ENCODE data around the gene PKN1.
"Not testable (repeated sequence)": the region's sequence is repeated elsewhere in the genome, so short reads cannot be mapped to it uniquely, and the experiment has no call there.

The PKN1 gene

DNA sequence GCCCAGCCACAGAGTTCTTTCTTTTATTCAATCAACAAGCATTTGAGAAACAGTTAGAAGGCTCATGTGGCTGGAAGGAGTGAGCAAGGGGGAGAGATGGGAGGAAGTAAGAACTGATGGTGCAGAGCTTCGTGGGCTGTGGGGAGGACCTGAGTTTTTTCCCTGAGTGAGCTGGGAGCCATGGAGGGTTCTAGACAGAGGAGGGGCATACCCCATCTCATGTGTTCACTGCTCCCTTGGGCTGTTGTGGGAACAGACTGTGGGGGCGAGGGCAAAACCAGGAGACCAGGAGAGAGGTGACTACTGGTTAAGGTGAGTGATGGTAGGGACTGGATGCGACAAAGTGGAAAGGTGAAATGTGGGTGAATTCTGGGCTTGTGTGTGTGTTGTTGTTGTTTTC, 2.4 kb upstream of the PKN1 start:
- DNase-seq: no peak

DNA sequence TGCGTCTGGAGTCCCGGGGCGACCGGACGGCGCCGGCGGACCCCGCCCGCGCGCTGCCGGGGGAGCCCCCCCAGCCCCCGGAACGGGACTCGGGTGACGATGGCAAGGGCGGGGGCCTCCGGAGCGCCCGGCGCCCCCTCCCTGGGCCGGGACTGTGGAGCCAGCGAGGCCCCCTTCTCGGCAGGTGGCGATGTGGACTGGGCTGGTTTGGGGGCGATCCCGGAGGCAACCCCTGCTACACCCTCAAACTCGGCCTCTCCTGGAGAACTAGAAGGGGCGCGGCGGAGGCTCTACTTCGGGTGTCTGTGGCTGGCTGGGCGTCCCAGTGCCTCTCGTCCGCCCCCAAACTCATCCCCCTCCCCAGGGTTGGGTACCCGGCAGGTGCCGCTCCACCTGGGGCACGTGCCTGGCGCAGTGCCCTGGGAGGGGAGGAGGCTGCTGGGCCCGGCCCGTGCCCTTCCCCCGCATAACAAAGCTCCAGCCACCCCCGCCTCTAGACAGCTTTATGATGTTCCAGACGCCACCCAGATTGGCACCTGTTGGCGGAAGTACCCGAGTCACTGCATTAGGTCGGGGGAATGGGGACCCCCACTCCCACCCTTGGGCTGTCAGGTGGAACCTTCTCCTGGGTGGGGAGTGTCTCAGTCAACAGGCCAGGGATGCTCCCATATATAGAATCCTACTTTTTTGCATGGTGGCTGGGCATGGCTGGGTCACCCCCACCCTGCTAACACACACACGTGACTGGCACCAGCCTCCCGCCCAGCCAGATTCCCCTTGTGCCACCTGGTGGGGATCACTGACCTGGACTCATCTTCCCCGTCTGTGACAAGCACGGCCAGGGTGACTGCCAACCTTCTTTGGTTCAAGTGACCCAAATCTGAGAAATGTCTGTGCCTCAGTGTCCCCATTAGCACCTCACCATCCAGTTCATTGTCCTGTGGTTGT, 722 bp downstream of the PKN1 start:
- peak in 3 of 5 experiments; percentile 29 to 55 (median 51) for DNase-seq

DNA sequence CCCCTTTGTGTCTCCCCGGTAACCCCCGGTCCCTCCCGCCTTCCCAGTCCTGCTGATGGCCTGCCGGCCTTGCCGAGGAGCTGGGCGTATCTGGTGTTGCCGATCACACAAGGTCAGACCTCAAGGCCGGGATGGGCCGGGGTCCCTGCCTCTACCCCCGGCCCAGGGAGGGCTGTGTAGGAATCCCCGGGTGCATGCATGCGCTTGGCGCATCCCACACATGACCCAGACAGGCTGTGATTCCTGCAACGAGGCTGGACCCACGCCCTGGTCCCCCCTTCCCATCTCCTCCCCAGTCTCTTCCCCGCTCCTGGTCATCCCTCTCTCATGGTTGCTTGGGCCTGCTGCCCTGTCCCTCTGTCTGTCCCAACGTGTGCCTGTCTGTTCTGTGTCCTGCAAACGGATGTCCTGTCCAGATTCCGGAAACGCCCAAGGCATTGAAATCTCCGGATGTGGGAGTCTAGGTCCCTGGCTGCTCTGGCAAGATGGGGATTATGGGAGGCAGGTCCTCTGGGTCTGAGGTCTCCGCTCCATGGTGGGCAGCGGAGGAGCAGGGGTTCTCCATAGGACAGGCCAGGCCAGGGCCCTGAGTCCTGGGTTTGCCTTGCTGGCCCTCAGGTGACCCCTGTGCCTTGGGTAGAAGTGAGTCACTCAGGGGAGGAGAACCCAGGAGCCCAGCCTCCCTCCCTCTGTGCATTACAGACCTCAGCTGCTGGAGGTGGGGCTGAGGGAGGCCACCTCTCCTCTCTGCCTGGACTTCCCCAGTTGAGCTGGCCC, 1.6 kb downstream of the PKN1 start:
- DNase-seq: no peak

DNA sequence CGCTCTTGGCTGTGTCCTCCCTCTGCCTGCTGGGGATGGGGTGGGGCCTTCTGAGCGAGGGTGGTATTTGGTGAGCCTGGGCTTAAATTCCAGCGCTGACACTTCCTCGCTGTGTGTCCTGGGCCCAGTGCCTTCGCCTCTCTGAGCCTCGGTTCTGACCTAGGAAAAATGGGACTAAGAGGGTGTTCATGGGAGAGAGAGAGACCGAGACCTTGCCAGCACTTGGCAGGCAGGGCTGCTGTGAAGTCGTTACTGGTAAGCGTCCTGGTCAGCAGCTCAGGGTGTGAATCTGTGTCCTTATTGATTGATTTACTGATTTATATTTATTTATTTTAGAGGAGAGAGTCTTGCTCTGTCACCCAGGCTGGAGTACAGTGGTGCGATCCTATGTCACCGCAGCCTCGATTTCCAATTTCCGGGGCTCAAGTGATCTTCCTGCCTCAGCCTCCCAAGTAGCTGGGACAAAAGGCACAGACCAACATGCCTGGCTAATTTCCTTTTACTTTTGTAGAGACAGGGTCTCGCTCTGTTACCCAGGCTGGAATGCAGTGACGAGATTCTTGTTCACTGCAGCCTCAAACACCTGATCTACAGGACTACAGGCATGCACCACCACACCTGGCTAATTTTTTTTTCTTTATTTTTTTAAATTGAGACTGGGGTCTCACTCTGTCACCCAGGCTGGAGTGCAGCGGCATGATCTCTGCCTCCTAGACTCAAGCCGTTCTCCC, 2.4 kb downstream of the PKN1 start:
- DNase-seq: no peak

DNA sequence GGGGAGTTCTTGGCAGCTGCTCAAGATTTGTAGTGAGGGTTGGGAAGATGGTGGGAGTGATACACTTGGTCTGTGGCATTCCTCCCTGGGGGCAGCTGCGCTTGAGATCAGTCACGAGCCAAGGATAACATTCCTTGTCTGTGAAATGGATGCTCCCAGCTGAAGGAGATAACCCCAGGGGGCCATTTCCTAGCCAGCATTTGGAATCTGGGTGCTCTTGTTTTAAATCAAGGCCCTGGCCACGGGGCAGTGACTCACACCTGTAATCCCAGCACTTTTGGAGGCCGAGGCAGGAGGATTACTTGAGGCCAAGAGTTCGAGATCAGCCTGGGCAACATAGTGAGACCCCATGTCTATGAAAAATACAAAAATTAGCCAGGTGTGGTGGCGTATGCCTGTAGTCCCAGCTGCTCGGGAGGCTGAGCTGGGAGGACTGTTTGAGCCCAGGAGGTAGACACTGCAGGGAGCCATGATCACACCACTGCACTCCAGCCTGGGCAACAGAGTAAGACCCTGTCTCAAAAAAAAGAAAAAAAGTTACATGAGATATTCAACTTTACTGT, 4.6 kb downstream of the PKN1 start:
- no peak for DNase-seq

DNA sequence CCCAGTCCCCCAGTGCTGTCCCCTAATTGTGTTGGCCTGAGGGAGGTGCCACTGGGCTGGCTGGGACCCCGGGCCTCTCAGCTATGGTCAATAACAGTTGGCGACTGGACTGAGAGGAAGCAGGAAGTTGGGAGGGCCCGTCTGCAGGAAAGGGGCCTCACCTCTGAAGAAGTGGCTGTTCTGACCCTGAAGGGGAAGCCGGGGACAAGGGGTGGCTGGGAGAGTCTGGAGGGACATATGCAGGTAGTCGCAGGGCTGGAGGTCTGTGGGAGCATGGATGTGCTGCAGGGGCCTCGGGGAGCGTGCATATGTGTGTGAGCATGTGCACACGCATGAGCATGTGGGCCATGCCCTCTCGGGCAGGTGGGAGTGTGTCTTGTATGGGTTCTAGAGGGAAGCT, 5.9 kb downstream of the PKN1 start:
- no peak for DNase-seq

DNA sequence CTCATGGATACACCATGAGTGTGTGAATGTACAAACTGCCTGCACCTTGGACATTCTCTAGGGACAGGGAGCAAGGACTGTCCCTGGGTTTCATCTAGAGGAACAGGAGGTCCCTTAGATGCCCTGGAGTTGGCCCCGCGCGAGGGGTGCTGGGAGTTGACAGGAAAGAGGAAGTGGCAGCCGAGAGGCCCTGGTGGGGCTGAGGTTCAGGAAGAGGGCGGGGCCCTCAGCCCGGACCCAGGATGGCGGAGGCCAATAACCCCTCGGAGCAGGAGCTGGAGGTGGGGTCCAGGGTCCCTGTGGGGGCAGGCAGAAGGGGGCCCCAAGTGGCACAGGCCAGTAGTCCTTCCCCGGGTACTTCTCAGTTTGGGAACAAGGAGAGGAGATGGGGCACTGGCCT, 6.9 kb downstream of the PKN1 start:
- peak; percentile 47 to 88 (median 67) for DNase-seq

DNA sequence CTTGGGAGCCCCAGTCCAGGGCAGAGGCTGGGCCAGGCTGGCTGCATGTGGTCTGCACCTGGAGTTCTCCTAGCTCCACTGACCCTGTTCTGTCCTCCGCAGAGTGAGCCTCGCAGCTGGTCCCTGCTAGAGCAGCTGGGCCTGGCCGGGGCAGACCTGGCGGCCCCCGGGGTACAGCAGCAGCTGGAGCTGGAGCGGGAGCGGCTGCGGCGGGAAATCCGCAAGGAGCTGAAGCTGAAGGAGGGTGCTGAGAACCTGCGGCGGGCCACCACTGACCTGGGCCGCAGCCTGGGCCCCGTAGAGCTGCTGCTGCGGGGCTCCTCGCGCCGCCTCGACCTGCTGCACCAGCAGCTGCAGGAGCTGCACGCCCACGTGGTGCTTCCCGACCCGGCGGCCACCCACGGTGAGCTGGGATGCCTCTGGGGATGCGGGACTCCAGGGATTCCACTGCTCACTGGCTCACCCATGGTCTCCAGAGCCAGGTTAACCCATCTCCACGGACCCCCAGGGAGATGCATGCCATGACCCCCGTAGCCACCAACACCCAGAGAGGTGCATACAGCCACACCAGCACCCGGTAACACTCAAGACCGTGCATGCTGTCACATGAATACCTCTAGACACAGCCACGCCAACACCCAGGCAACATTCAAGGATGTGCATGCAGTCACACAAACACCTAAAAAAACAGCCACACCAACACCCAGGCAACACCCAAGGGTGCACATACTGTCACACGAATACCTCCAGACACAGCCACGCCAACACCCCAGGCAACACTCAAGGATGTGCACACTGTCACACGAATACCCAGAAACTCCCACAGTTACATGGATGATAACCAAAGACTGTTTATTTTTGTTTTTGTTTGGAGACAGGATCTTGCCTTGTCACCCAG, 8.2 kb downstream of the PKN1 start:
- no peak for DNase-seq

DNA sequence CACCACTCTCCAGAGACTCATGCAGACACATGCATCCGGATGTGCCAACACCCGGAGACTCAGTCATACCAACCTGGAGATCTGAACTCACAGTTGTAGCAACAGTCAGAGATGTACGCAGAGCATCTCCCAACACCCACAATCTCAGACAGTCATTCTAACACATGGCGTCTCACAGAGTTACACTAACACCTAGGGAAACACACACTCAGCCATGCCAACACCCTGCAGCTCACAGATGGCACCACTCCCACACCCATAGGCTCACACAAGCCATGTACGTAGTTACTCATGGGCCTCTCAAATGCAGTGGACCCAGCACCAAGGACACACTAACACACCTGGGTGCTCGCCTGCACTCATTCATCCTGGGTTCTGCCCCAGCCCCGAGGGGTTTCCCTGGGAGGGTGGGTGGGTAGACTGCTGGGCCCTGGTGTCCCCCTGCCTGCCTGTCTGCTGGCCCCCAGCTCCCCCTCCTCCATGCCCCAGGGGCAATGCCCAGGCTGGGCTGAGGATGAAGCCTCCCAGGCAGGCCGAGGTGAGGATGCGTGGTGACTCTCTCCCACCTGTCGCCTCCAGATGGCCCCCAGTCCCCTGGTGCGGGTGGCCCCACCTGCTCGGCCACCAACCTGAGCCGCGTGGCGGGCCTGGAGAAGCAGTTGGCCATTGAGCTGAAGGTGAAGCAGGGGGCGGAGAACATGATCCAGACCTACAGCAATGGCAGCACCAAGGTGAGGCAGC, 10.0 kb downstream of the PKN1 start:
- no peak for DNase-seq

DNA sequence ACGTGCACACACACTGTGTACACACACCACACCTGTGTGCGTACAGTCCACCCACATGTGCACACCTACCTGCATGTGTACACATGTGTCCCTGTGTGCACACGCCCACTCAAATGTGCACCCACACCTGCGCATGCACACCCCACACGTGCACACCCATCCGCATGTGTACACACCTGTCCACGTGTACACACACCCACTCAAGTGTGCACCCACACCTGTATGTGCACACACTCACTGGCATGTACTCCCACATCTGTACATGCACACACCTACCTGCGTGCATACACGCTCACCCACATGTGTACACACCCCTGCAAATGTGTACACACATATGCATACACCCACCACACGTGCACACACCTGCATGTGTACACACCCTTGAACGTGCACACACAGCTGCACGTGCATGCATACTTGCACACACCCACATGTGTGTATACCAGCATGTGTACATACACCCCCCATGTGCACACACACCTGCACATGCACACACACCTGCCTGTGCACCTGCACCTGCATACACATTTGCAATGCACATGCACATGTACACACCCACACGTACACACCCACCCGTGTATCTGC, 10.6 kb downstream of the PKN1 start:
- DNase-seq: no peak

DNA sequence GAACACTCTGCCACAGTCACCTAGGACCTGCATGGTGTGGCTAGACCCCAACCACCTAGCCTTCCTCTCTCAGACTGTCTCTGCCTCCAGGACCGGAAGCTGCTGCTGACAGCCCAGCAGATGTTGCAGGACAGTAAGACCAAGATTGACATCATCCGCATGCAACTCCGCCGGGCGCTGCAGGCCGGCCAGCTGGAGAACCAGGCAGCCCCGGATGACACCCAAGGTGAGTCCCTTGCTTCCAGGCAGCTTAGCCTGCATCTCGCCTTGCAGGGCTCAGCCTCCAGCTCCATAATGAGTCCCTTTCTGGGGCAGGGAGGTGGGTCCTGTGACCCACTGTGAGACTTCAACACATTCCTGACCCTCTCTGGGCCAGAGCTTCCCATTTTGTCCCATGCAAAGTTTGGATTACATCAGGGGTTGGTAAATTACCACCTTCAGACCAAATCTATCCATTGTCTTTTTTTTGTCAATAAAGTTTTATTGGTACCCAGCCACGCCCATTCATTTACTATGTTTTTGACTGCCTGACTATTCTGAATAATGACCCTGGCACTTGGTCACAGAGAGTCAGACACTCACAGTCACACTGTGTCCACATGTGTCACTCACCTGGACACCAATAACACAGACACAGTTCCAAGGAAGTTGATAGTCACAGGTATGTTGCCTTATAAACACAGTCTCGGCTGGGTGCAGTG, 13.4 kb downstream of the PKN1 start:
- no peak for DNase-seq

DNA sequence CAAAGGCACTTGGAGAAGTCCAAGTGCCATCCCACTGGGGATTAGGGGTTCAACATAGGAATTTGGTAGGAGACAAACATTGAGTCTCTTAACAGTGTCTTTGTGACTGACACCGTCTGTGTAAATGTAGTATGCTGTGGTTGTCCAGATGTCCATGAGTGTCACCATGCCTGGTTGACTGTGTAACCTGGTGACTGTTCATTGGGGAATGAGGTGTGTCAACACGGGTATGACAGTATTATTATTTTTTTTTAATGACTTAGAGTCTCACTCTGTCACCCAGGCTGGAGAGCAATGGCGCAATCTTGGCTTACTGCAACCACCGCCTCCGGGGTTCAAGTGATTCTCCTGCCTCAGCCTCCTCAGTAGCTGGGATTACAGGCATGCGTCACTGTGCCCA, 16.2 kb downstream of the PKN1 start:
- no peak for DNase-seq

DNA sequence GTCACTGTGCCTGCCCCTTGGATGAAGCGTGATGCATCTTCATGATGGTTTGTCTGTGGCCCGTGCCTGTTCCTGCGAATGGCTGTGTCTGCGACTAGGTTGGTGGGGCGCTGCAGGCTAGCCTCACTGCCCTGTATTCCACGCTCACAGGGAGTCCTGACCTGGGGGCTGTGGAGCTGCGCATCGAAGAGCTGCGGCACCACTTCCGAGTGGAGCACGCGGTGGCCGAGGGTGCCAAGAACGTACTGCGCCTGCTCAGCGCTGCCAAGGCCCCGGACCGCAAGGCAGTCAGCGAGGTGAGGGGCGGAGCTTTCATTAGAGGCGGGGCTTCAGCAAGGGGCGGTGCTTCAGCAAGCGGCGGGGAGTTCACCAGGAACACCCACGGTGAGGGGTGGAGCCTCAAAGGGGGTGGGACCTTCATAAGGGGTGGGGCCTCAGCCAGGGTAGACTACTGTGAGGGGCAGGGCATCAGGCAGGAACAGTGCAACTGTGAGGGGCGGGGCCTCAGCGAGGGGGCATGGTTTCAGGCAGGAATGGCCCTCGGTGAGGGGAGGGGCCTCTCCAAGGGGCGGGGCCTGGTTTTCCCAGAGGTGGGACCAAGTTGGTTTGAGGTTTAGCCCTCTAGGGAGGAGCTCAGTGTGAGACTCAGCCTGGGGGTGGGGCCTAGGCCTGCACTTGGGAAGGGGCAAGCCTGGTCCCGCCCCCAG, 17.2 kb downstream of the PKN1 start:
- DNase-seq: peak; percentile 31 to 75 (median 46)

DNA sequence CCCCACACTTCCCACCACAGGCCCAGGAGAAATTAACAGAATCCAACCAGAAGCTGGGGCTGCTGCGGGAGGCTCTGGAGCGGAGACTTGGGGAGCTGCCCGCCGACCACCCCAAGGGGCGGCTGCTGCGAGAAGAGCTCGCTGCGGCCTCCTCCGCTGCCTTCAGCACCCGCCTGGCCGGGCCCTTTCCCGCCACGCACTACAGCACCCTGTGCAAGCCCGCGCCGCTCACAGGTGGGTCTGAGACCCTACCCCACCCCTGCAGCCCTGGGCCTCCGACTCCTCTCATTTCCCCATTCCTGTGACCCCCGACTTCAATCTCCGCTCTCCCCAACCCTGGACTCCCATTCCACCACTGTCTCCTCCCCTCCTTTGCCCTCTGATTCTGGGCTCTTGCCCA, 17.8 kb downstream of the PKN1 start:
- DNase-seq: no peak

DNA sequence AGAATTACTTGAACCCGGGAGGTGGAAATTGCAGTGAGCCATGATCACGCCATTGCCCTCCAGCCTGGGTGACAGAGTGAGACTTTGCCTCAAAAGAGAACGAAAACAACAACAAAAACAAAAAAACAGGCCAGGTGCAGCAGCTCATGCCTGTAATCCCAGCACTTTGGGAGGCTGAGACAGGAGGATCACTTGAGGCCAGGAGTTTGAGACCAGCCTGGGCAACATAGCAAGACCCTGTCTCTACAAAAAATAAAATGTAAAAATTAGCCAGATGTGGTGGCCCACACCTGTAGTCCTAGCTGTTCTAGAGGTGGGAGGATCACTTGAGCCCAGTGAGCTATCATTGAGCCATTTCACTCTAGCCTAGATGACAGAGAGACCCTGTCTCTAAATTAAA, 19.2 kb downstream of the PKN1 start:
- DNase-seq: not testable (repeated sequence)

DNA sequence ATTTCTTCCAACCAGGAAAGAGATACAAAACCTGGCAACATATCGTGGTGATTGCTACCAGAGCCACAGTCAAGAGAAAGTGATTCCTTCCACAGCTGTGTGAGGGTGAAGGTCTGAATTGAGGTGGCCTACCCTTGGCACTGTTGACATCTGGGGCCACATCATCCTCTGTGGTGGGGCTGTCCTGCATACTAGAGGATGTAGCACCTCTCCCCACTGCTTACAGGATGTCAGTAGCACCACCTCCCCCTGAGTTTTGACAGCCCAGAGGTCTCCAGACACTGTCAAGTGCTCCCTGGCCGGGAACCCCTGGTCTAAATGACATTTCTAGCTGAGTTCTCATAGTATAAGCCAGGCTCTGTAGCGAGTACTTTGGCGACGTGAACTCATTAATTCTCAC, 26.6 kb downstream of the PKN1 start:
- peak in 2 of 5 experiments; percentile 63 to 66 for DNase-seq

DNA sequence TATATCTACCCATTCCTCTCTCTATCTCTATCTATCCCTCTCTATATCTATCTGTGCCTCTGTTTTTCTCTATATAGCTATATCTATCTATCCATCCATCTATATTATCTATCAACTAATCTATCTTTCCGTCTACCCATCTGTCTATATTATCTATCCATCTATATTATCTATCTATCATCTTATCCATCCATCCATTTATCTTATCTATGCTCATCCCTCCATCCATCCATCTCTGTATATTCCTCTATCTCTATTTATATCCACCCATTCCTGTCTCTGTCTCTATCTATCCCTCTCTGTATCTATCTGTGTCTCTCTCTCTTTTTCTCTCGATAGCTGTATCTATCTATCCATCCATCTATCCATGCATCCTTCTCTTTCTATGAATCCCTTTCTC, 27.8 kb downstream of the PKN1 start:
- DNase-seq: no peak

DNA sequence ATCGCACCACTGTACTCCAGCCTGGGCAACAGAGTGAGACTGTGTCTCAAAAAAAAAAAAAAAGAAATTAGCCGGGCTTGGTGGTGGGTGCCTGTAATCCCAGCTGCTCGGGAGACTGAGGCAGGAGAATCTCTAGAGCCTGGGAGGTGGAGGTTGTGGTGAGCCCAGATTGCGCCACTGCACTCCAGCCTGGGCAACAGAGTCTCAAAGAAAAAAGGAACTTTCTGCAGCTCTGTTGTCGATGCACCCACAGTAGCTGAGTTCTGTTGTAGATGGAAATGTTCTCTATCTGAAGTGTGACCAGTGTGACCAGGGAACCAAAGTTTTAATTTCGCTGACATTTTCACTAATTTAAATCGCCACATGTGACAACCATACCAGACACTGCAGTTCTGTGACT, 29.3 kb downstream of the PKN1 start:
- not testable (repeated sequence) for DNase-seq

DNA sequence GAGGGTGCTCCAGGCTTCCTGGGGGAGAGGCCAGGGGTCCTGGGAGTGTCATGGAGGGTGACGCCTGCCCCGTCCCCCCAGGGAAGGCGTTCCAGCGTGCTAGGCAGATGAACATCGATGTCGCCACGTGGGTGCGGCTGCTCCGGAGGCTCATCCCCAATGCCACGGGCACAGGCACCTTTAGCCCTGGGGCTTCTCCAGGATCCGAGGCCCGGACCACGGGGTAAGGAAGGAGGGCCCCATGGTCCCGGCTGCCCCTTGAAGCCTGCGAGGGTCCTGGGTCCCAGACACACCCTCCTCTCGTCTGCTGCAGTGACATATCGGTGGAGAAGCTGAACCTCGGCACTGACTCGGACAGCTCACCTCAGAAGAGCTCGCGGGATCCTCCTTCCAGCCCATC, 30.6 kb downstream of the PKN1 start:
- no peak for DNase-seq

Measured in T-helper 2 cell (primary cell).